AG09319 (cell line): ENCODE results near the gene SESN1.

ENCODE experiments used
- DNase-seq: peaks from one replicate; pipeline ENCODE4 v3.0.0-alpha.2; 2010; ENCODE audit warnings: low read depth; ENCODE audit errors: extremely low read depth
- CTCF ChIP-seq: IDR thresholded peaks from 2 replicates; pipeline ENCODE4 v1.5.1; 2011; ENCODE audit warnings: low read depth, mild to moderate bottlenecking, inconsistent platforms, low read length, moderate library complexity

The SESN1 gene

GRCh38 chr6:109036574-109037294 is 57.9 kb downstream of the SESN1 start:
- DNase-seq: no peak
- TF ChIP-seq CTCF: no peak

- no peak for TF ChIP-seq CTCF
- DNase-seq: peak; percentile 5
These were observed 60.1 kb downstream of the SESN1 start for GRCh38 chr6:109034526-109034925.

- no peak for TF ChIP-seq CTCF
These were observed 61.0 kb downstream of the SESN1 start for GRCh38 chr6:109033655-109034054.

GRCh38 chr6:109031416-109031815 is 63.2 kb downstream of the SESN1 start:
- no peak for TF ChIP-seq CTCF
- DNase-seq: no peak

More at GRCh38 chr6:109033655-109034054, 61.0 kb downstream of the SESN1 start:
- no peak for DNase-seq

GRCh38 chr6:109029313-109029712 is 65.3 kb downstream of the SESN1 start:
- TF ChIP-seq CTCF: no peak
- no peak for DNase-seq

- DNase-seq: no peak
- TF ChIP-seq CTCF: no peak
These were observed 66.2 kb downstream of the SESN1 start for GRCh38 chr6:109028439-109028838.

- TF ChIP-seq CTCF: no peak
- no peak for DNase-seq
These were observed 66.7 kb downstream of the SESN1 start for GRCh38 chr6:109027964-109028363.
